Measurements from ENCODE around the gene MALAT1.

The MALAT1 gene

GRCh38 chr11:65501472-65502273 lies 2.8 kb downstream of the MALAT1 start:
- no peak for DNase-seq
- Mint-ChIP-seq H3K27ac (no peak overlapping the region), H3K4me3 (no peak overlapping the region), H3K4me1 (peaks cover 39% of the 10 kb centered on the region), H3K36me3 (ENCODE audit: low read depth) (peaks cover 13% of the 10 kb centered on the region), H3K27me3 (ENCODE audit: low read depth, poor library complexity) (peaks cover 11% of the 10 kb centered on the region), H3K9me3 (no peaks in the 10 kb centered on the region)
- TF ChIP-seq, protein P1, sequence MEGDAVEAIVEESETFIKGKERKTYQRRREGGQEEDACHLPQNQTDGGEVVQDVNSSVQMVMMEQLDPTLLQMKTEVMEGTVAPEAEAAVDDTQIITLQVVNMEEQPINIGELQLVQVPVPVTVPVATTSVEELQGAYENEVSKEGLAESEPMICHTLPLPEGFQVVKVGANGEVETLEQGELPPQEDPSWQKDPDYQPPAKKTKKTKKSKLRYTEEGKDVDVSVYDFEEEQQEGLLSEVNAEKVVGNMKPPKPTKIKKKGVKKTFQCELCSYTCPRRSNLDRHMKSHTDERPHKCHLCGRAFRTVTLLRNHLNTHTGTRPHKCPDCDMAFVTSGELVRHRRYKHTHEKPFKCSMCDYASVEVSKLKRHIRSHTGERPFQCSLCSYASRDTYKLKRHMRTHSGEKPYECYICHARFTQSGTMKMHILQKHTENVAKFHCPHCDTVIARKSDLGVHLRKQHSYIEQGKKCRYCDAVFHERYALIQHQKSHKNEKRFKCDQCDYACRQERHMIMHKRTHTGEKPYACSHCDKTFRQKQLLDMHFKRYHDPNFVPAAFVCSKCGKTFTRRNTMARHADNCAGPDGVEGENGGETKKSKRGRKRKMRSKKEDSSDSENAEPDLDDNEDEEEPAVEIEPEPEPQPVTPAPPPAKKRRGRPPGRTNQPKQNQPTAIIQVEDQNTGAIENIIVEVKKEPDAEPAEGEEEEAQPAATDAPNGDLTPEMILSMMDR (IDR thresholded peaks at IDR 0.05): no peak

GRCh38 chr11:65502274-65502554 lies 3.4 kb downstream of the MALAT1 start:
- Mint-ChIP-seq H3K9me3 (no peaks in the 10 kb centered on the region), H3K4me1 (peaks cover 39% of the 10 kb centered on the region), H3K36me3 (ENCODE audit: low read depth) (peaks cover 18% of the 10 kb centered on the region), H3K4me3 (no peak overlapping the region), H3K27ac (no peak overlapping the region), H3K27me3 (ENCODE audit: low read depth, poor library complexity) (peaks cover 11% of the 10 kb centered on the region)
- DNase-seq: no peak
- TF ChIP-seq, protein P1 (IDR thresholded peaks at IDR 0.05): no peak

DNA sequence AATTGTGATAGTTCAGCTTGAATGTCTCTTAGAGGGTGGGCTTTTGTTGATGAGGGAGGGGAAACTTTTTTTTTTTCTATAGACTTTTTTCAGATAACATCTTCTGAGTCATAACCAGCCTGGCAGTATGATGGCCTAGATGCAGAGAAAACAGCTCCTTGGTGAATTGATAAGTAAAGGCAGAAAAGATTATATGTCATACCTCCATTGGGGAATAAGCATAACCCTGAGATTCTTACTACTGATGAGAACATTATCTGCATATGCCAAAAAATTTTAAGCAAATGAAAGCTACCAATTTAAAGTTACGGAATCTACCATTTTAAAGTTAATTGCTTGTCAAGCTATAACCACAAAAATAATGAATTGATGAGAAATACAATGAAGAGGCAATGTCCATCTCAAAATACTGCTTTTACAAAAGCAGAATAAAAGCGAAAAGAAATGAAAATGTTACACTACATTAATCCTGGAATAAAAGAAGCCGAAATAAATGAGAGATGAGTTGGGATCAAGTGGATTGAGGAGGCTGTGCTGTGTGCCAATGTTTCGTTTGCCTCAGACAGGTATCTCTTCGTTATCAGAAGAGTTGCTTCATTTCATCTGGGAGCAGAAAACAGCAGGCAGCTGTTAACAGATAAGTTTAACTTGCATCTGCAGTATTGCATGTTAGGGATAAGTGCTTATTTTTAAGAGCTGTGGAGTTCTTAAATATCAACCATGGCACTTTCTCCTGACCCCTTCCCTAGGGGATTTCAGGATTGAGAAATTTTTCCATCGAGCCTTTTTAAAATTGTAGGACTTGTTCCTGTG lies 3.9 kb downstream of the MALAT1 start:
- Mint-ChIP-seq H3K9me3 (no peaks in the 10 kb centered on the region), H3K27me3 (ENCODE audit: low read depth, poor library complexity) (peaks cover 11% of the 10 kb centered on the region), H3K36me3 (ENCODE audit: low read depth) (peaks cover 18% of the 10 kb centered on the region), H3K4me1 (peaks cover 43% of the 10 kb centered on the region), H3K4me3 (no peak overlapping the region), H3K27ac (no peak overlapping the region)
- no peak for DNase-seq
- TF ChIP-seq, protein P1 (IDR thresholded peaks at IDR 0.05): no peak

DNA sequence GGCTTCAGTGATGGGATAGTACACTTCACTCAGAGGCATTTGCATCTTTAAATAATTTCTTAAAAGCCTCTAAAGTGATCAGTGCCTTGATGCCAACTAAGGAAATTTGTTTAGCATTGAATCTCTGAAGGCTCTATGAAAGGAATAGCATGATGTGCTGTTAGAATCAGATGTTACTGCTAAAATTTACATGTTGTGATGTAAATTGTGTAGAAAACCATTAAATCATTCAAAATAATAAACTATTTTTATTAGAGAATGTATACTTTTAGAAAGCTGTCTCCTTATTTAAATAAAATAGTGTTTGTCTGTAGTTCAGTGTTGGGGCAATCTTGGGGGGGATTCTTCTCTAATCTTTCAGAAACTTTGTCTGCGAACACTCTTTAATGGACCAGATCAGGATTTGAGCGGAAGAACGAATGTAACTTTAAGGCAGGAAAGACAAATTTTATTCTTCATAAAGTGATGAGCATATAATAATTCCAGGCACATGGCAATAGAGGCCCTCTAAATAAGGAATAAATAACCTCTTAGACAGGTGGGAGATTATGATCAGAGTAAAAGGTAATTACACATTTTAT lies 4.6 kb downstream of the MALAT1 start:
- TF ChIP-seq, protein P1 (IDR thresholded peaks at IDR 0.05): no peak
- Mint-ChIP-seq H3K36me3 (ENCODE audit: low read depth) (peaks cover 18% of the 10 kb centered on the region), H3K9me3 (no peaks in the 10 kb centered on the region), H3K27ac (peak overlapping the region; percentile 93), H3K4me1 (peaks cover 47% of the 10 kb centered on the region), H3K4me3 (no peak overlapping the region), H3K27me3 (ENCODE audit: low read depth, poor library complexity) (peaks cover 11% of the 10 kb centered on the region)
- DNase-seq: no peak

DNA sequence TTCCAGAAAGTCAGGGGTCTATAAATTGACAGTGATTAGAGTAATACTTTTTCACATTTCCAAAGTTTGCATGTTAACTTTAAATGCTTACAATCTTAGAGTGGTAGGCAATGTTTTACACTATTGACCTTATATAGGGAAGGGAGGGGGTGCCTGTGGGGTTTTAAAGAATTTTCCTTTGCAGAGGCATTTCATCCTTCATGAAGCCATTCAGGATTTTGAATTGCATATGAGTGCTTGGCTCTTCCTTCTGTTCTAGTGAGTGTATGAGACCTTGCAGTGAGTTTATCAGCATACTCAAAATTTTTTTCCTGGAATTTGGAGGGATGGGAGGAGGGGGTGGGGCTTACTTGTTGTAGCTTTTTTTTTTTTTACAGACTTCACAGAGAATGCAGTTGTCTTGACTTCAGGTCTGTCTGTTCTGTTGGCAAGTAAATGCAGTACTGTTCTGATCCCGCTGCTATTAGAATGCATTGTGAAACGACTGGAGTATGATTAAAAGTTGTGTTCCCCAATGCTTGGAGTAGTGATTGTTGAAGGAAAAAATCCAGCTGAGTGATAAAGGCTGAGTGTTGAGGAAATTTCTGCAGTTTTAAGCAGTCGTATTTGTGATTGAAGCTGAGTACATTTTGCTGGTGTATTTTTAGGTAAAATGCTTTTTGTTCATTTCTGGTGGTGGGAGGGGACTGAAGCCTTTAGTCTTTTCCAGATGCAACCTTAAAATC lies 5.3 kb downstream of the MALAT1 start:
- H3K27ac Mint-ChIP-seq: peak overlapping the region; percentile 93
- TF ChIP-seq, protein P1 (IDR thresholded peaks at IDR 0.05): no peak
- no peak overlapping the region for H3K4me3 Mint-ChIP-seq
- peaks cover 11% of the 10 kb centered on the region for H3K27me3 Mint-ChIP-seq (ENCODE audit: low read depth, poor library complexity)
- H3K36me3 Mint-ChIP-seq (ENCODE audit: low read depth): peaks cover 18% of the 10 kb centered on the region
- H3K4me1 Mint-ChIP-seq: peaks cover 50% of the 10 kb centered on the region
- no peak for DNase-seq
- no peaks in the 10 kb centered on the region for H3K9me3 Mint-ChIP-seq

Measured in nephron progenitor cell (in vitro differentiated cells).